IPS-20b (cell line): ENCODE data around the gene BPHL.
"Not testable (repeated sequence)": the region's sequence is repeated elsewhere in the genome, so short reads cannot be mapped to it uniquely, and the experiment has no call there.

Experiments used
- H3K27ac ChIP-seq: one replicate; pipeline ENCODE4 v1.5.1; 2013; ENCODE audit warnings: low read length
- H3K27me3 ChIP-seq: 2 replicates; pipeline ENCODE4 v1.6.1; 2013; ENCODE audit warnings: mild to moderate bottlenecking, low read length, inconsistent platforms; ENCODE audit not compliant: insufficient read depth
- H3K36me3 ChIP-seq: 2 replicates; pipeline ENCODE4 v1.6.1; 2013; ENCODE audit warnings: low read depth, mild to moderate bottlenecking, inconsistent platforms, low read length, moderate library complexity; ENCODE audit not compliant: insufficient read depth
- H3K4me1 ChIP-seq: 2 replicates; pipeline ENCODE4 v1.6.1; 2013; ENCODE audit warnings: mild to moderate bottlenecking, control low read depth, inconsistent platforms, low read length, moderate library complexity; ENCODE audit not compliant: insufficient read depth
- H3K4me3 ChIP-seq: 2 replicates; pipeline ENCODE4 v1.5.1; 2013; ENCODE audit warnings: mild to moderate bottlenecking, low read length, inconsistent platforms
- H3K9ac ChIP-seq: 2 replicates; pipeline ENCODE4 v1.6.1; 2013; ENCODE audit warnings: low read depth, mild to moderate bottlenecking, inconsistent platforms, low read length, moderate library complexity
- H3K9me3 ChIP-seq: 2 replicates; pipeline ENCODE4 v1.6.1; 2013; ENCODE audit warnings: mild to moderate bottlenecking, low read depth, low read length, inconsistent platforms; ENCODE audit not compliant: insufficient read depth

Gene BPHL

DNA sequence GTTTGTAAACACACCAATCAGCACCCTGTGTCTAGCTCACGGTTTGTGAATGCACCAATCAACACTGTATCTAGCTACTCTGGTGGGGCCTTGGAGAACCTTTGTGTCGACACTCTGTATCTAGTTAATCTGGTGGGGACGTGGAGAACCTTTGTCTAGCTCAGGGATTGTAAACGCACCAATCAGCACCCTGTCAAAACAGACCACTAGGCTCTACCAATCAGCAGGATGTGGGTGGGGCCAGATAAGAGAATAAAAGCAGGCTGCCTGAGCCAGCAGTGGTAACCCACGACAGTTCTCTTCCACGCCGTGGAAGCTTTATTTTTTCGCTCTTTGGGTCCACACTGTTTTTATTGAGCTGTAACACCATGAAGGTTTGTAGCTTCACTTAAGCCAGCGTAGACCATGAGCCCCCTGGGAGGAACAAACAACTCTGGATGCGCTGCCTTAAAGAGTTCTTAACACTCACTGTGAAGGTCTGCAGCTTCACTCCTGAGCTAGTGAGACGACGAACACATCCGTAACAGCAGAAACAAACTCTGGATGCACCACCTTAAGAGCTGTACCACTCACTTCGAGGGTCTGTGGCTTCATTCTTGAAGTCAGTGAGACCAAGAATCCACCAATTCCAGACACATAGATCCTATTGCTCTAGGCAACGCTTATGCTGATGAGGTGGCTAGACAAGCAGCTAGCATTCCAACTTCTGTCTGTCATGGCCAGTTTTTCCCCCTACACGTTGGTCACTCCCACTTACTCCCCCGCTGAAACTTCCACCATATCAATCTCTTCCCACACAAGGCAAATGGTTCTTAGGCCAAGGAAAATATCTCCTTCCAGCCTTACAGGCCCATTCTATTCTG, 53.0 kb downstream of the BPHL start:
- not testable (repeated sequence) for H3K27me3 ChIP-seq, H3K36me3 ChIP-seq, H3K9ac ChIP-seq, H3K27ac ChIP-seq, H3K4me3 ChIP-seq, H3K9me3 ChIP-seq
- H3K4me1 ChIP-seq: peaks cover 20% of the 10 kb centered on the region

DNA sequence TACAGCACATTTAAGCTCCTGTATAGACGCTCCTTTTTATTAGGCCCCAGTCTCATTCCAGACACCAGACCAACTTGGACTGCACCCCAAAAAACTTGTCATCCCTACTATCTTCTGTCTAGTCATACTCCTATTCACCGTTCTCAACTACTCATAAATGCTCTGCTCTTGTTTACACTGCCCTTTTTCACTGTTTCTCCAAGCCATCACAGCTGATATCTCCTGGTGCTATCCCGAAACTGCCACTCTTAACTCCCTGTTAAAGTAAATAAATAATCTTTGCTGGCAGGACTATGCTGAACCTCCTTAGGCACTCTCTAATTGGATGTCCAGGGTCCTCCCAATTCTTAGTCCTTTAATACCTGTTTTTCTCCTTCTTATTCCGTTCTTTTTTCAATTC, 54.3 kb downstream of the BPHL start:
- H3K4me1 ChIP-seq: peaks cover 11% of the 10 kb centered on the region
- not testable (repeated sequence) for H3K9me3 ChIP-seq, H3K9ac ChIP-seq, H3K4me3 ChIP-seq, H3K27me3 ChIP-seq, H3K27ac ChIP-seq, H3K36me3 ChIP-seq

GRCh38 chr6:3173636-3174089, 55.2 kb downstream of the BPHL start:
- peaks cover 11% of the 10 kb centered on the region for H3K4me1 ChIP-seq
- H3K27me3 ChIP-seq, H3K36me3 ChIP-seq, H3K4me3 ChIP-seq, H3K9ac ChIP-seq, H3K9me3 ChIP-seq, H3K27ac ChIP-seq: not testable (repeated sequence)

GRCh38 chr6:3175715-3176402, 57.3 kb downstream of the BPHL start:
- Histone ChIP-seq H3K4me3 (no peak overlapping the region), H3K36me3 (no peaks in the 10 kb centered on the region), H3K4me1 (peaks cover 11% of the 10 kb centered on the region), H3K9me3 (no peaks in the 10 kb centered on the region), H3K9ac (no peak overlapping the region), H3K27ac (no peak overlapping the region), H3K27me3 (no peaks in the 10 kb centered on the region)

DNA sequence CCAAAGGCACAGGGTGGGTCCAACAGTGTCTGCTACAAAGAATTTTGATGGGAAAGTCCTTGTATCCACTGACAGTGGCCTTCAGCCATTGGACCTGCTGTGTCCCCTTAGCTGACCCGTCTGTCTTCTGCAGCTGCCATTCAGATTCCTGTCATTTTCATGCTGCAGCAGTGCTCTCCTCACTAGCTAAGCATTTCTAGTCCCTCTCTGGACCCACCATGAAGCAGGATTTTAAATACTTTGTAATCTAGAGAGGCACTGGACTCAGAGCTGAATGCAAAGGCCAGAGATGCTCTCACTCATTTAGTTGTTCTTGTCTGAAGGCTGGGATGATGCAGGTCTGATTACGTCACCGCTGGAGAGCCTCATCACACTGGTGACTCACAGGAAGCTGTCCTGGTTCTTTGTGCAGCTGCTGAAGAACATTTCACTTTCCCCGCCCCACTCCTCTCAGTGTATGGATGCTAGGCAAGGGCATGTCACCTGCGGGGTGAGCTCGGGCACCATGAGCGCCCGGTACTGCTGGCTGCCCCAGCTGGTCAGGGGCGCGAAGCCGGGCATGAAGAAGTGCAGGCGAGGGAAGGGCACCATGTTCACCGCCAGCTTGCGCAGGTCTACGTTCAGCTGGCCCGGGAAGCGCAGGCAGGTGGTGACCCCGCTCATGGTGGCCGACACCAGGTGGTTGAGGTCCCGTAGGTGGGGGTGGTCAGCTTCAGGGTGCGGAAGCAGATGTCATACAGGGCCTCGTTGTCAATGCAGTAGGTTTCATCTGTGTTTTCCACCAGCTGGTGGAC, 58.2 kb downstream of the BPHL start:
- H3K27me3 ChIP-seq: no peaks in the 10 kb centered on the region
- H3K4me1 ChIP-seq: peaks cover 10% of the 10 kb centered on the region
- no peak overlapping the region for H3K27ac ChIP-seq
- H3K9ac ChIP-seq: no peak overlapping the region
- no peak overlapping the region for H3K4me3 ChIP-seq
- H3K36me3 ChIP-seq: no peaks in the 10 kb centered on the region
- no peaks in the 10 kb centered on the region for H3K9me3 ChIP-seq

DNA sequence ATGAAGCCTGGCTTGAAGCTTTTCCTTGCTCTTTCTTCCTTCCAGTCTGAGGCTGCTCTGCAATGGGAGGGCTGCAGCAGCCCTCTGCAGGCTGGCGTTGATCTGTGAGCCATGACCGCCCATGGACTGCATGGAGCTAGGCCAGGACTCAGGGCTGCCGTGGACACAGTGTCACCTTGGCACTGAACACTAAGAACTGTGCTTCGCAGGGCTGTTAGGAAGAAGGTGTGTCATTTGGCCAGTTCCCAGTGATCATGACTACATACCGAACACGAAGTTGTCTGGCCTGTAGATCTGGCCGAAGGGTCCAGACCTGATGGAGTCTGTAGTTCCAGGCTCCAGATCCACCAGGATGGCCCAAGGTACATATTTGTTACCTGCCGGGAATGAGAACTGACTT, 60.2 kb downstream of the BPHL start:
- H3K27ac ChIP-seq, H3K9ac ChIP-seq, H3K4me3 ChIP-seq, H3K27me3 ChIP-seq, H3K4me1 ChIP-seq, H3K36me3 ChIP-seq, H3K9me3 ChIP-seq: not testable (repeated sequence)

DNA sequence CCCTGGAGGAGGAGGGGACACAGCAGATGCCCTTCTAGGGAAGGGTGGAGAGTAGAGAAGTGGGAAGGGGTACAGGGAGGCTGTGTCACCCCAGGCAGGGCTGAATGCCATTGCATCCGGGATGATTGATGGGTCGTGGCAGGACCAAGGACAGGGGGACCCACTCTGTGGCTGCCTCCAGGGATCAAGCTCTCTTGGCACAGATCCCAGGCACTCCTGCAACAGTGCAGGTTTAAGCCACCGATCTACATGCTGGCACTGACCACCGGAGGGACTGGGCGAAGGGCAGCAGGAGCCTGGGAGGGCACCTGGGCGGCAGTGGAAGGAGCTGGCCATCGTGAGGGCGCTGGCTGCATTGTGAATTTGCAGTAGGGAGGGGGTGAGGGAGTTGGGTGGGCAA, 61.4 kb downstream of the BPHL start:
- not testable (repeated sequence) for H3K9ac ChIP-seq, H3K36me3 ChIP-seq, H3K9me3 ChIP-seq, H3K4me3 ChIP-seq, H3K27me3 ChIP-seq, H3K4me1 ChIP-seq, H3K27ac ChIP-seq

DNA sequence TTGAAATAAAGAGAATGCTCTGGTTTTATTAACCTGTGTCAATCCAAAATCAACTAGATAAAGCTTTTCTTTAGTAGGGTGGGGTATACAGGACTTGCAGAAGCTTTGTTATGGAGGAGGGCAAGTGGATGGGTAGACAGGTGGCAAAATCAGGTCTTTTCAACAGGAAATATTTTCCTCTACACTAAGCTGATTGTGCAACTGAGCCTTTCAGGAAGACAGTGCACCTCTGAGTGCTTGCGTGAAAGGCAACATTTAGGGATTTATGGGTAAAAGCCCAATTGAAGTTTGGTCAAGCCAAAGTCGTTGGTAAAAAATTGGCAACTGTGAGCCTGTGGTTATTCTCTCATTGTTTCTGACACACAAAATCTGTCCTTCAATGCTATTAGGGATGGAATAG, 62.6 kb downstream of the BPHL start:
- peaks cover 3% of the 10 kb centered on the region for H3K4me1 ChIP-seq
- H3K9me3 ChIP-seq: no peaks in the 10 kb centered on the region
- no peak overlapping the region for H3K4me3 ChIP-seq
- no peak overlapping the region for H3K9ac ChIP-seq
- H3K27me3 ChIP-seq: no peaks in the 10 kb centered on the region
- H3K36me3 ChIP-seq: no peaks in the 10 kb centered on the region
- H3K27ac ChIP-seq: no peak overlapping the region

GRCh38 chr6:3183066-3183465, 64.6 kb downstream of the BPHL start:
- Histone ChIP-seq H3K9me3 (no peaks in the 10 kb centered on the region), H3K36me3 (no peaks in the 10 kb centered on the region), H3K27ac (no peak overlapping the region), H3K9ac (no peak overlapping the region), H3K4me1 (0 out of 2 replicates have a peak, but pooled peaks cover 2% of the 10 kb centered on the region), H3K27me3 (no peaks in the 10 kb centered on the region), H3K4me3 (no peak overlapping the region)

DNA sequence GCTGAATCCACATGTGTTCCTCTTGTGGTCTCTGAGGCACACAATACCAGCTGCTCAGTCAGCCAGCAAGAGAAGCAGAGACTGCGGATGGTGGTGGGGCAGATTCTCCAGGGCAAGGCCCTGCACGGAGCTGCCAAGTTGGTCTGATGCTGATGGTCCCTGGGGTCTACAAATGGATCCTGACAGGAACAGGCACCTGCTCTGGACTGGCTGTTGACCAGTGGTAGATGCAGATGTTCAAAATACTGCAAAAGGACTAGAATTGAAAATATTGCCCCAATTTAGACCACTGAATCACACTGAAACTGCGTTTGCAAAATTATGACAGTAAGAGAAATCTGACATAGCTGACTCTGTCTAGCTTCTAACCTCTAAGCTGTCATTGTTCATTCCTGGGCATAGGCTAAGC, 68.5 kb downstream of the BPHL start:
- Histone ChIP-seq H3K9me3 (no peaks in the 10 kb centered on the region; the same call in 1 of the 2 replicates), H3K27ac (no peak overlapping the region), H3K9ac (no peak overlapping the region), H3K27me3 (no peaks in the 10 kb centered on the region), H3K4me3 (no peak overlapping the region), H3K36me3 (no peaks in the 10 kb centered on the region), H3K4me1 (0 out of 2 replicates have a peak, but pooled peaks cover 2% of the 10 kb centered on the region)

GRCh38 chr6:3188262-3188661, 69.8 kb downstream of the BPHL start:
- Histone ChIP-seq H3K4me1 (peaks cover 7% of the 10 kb centered on the region; the same call in 1 of the 2 replicates), H3K9me3 (no peaks in the 10 kb centered on the region; the same call in 1 of the 2 replicates), H3K4me3 (no peak overlapping the region)

More at GRCh38 chr6:3188262-3188661, 69.8 kb downstream of the BPHL start:
- Histone ChIP-seq H3K27me3 (no peaks in the 10 kb centered on the region), H3K36me3 (no peaks in the 10 kb centered on the region), H3K9ac (no peak overlapping the region), H3K27ac (no peak overlapping the region)
